ENCODE results near the gene CGNL1.
A peak's percentile ranks its signal among the peaks of the same experiment; 100 is the strongest.

Gene CGNL1

DNA sequence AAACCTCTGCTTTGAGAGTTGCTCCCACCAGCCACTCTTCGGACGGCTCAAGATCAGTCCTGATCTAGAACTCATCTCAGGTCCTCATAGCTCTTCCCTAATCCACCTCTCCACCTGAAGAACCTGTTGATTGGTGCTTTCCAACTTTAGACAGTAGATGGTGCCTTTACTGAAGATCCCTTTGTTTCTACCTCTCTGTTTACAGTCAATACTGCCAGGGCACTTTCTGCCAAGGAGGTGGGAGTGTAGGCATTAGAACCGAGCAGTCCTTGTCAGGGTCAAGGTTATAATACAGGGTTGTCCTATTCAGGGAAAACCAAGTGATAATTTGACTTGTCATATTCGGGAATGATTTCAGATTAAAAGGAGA, 1.2 kb downstream of the CGNL1 start:
- Histone ChIP-seq H3K4me3 (ENCODE audit: low read depth, low read length) (no peak overlapping the region), H3K27ac (ENCODE audit: extremely low read depth, low read depth, low read length) (no peak overlapping the region), H3K4me1 (ENCODE audit: control insufficient read depth, insufficient read depth, low read length) (peaks cover 3% of the 10 kb centered on the region; the same call in 1 of the 2 replicates), H3K9me3 (ENCODE audit: control insufficient read depth, insufficient read depth, low read depth, low read length) (no peaks in the 10 kb centered on the region), H3K36me3 (ENCODE audit: control insufficient read depth in 2 of 2, insufficient read depth in 1 of 2, low read length in 2 of 2) (no peaks in the 10 kb centered on the region)
- no peak for TF ChIP-seq ZNF2 (tag by site-specific recombination; IDR thresholded peaks at IDR 0.05)
- TF ChIP-seq, protein P1, sequence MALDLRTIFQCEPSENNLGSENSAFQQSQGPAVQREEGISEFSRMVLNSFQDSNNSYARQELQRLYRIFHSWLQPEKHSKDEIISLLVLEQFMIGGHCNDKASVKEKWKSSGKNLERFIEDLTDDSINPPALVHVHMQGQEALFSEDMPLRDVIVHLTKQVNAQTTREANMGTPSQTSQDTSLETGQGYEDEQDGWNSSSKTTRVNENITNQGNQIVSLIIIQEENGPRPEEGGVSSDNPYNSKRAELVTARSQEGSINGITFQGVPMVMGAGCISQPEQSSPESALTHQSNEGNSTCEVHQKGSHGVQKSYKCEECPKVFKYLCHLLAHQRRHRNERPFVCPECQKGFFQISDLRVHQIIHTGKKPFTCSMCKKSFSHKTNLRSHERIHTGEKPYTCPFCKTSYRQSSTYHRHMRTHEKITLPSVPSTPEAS (tag by site-specific recombination; IDR thresholded peaks at IDR 0.05), result no peak
- TF ChIP-seq EGR2 (tag by site-specific recombination; IDR thresholded peaks at IDR 0.05; ENCODE audit: low read depth), result no peak
- no peak for TF ChIP-seq RBAK (tag by site-specific recombination; IDR thresholded peaks at IDR 0.05)
- no peak for TF ChIP-seq ZNF501 (tag by site-specific recombination; IDR thresholded peaks at IDR 0.05)
- TF ChIP-seq ZNF768 (tag by site-specific recombination; IDR thresholded peaks at IDR 0.05), result no peak
- no peak for TF ChIP-seq ZNF202 (tag by site-specific recombination; IDR thresholded peaks at IDR 0.05; ENCODE audit: borderline replicate concordance)
- no peak for TF ChIP-seq ZNF350 (tag by site-specific recombination; IDR thresholded peaks at IDR 0.05)
- TF ChIP-seq ZNF776 (tag by site-specific recombination; IDR thresholded peaks at IDR 0.05; ENCODE audit: borderline replicate concordance), result no peak
- TF ChIP-seq TRIM28 (IDR thresholded peaks at IDR 0.05; ENCODE audit: borderline replicate concordance, low read length), result no peak
- no peak for TF ChIP-seq ZNF292 (tag by site-specific recombination; IDR thresholded peaks at IDR 0.05; ENCODE audit: borderline replicate concordance, low read depth)
- TF ChIP-seq ZNF654 (tag by site-specific recombination; IDR thresholded peaks at IDR 0.05; ENCODE audit: low read depth), result peak; percentile 22; the same call in 1 of the 2 replicates
- TF ChIP-seq ZBTB8A (tag by site-specific recombination; IDR thresholded peaks at IDR 0.05), result no peak
- no peak for TF ChIP-seq ZNF626 (tag by site-specific recombination; IDR thresholded peaks at IDR 0.05)
- peak; percentile 95 for TF ChIP-seq SCRT2 (tag by site-specific recombination; IDR thresholded peaks at IDR 0.05)
- no peak for TF ChIP-seq ZBTB17 (tag by site-specific recombination; IDR thresholded peaks at IDR 0.05)
- peak; percentile 8; the same call in 1 of the 2 replicates for TF ChIP-seq ZBTB20 (tag by site-specific recombination; IDR thresholded peaks at IDR 0.05)
- TF ChIP-seq ZNF677 (tag by site-specific recombination; IDR thresholded peaks at IDR 0.05), result no peak
- TF ChIP-seq ZNF394 (tag by site-specific recombination; IDR thresholded peaks at IDR 0.05; ENCODE audit: borderline replicate concordance), result no peak
- TF ChIP-seq ZNF585B (tag by site-specific recombination; IDR thresholded peaks at IDR 0.05), result no peak
- peak; percentile 88; the same call in 1 of the 2 replicates for TF ChIP-seq SCRT1 (tag by site-specific recombination; IDR thresholded peaks at IDR 0.05; ENCODE audit: borderline replicate concordance)
- TF ChIP-seq MEIS1 (CRISPR knock-in tag; IDR thresholded peaks at IDR 0.05; ENCODE audit: borderline replicate concordance), result no peak
- no peak for TF ChIP-seq SP2 (tag by site-specific recombination; IDR thresholded peaks at IDR 0.05)
- TF ChIP-seq REST (tag by site-specific recombination; IDR thresholded peaks at IDR 0.05), result no peak
- no peak for TF ChIP-seq ZSCAN5A (tag by site-specific recombination; IDR thresholded peaks at IDR 0.05)
- TF ChIP-seq ZBTB21 (tag by site-specific recombination; IDR thresholded peaks at IDR 0.05), result no peak
- TF ChIP-seq ZNF426 (tag by site-specific recombination; IDR thresholded peaks at IDR 0.05), result no peak
- ChIA-PET CTCF (interaction anchor here (0.6 to 1.0 kb wide), 2 partner anchors 131 to 150 kb away, joined by 3 to 4 read pairs; no protein-coding TSS in a partner anchor), POLR2A (no interaction called here)
